ENCODE measurements around the gene RUNX3. TPM values are rescaled to one million over a fixed set of nuclear protein-coding genes. Genes with fewer than 3 reads are reported as not detected.

The RUNX3 gene
- total and polyA plus RNA-seq, 2 donors from 2014 or later: 0.47 to 7.9 TPM

GRCh38 chr1:24951337-24951736, 21.3 kb upstream of the RUNX3 start:
- no peaks in the 10 kb centered on the region for H3K4me1 ChIP-seq (ENCODE audit: control insufficient read depth in 2 of 3, insufficient read depth in 2 of 3, low read depth in 1 of 3, low read length in 3 of 3)
- H3K4me3 ChIP-seq (ENCODE audit: low read length in 3 of 3): no peak overlapping the region
- no peak overlapping the region for H3K9ac ChIP-seq (ENCODE audit: low read length in 3 of 3)
- H3K36me3 ChIP-seq (ENCODE audit: control insufficient read depth in 2 of 3, insufficient read depth in 3 of 3, low read length in 3 of 3): no peaks in the 10 kb centered on the region
- H3K27ac ChIP-seq (ENCODE audit: low read depth in 2 of 2, low read length in 2 of 2): no peak overlapping the region
- intact Hi-C loops (cut with DNase I): no loop called here
- TF ChIP-seq, protein P1, sequence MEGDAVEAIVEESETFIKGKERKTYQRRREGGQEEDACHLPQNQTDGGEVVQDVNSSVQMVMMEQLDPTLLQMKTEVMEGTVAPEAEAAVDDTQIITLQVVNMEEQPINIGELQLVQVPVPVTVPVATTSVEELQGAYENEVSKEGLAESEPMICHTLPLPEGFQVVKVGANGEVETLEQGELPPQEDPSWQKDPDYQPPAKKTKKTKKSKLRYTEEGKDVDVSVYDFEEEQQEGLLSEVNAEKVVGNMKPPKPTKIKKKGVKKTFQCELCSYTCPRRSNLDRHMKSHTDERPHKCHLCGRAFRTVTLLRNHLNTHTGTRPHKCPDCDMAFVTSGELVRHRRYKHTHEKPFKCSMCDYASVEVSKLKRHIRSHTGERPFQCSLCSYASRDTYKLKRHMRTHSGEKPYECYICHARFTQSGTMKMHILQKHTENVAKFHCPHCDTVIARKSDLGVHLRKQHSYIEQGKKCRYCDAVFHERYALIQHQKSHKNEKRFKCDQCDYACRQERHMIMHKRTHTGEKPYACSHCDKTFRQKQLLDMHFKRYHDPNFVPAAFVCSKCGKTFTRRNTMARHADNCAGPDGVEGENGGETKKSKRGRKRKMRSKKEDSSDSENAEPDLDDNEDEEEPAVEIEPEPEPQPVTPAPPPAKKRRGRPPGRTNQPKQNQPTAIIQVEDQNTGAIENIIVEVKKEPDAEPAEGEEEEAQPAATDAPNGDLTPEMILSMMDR (IDR thresholded peaks at IDR 0.05; ENCODE audit: borderline replicate concordance, extremely low read depth, insufficient read depth): no peak
- H3K9me3 ChIP-seq (ENCODE audit: control insufficient read depth in 2 of 3, insufficient read depth in 1 of 3, low read length in 3 of 3): no peaks in the 10 kb centered on the region
- FAIRE-seq (no peak), DNase-seq (peak in 1 of 5 donors; percentile 26)
- H3K27me3 ChIP-seq (ENCODE audit: control insufficient read depth, insufficient read depth, low read length): no peaks in the 10 kb centered on the region

- H3K27ac ChIP-seq (ENCODE audit: low read depth in 2 of 2, low read length in 2 of 2): no peak overlapping the region
- no peaks in the 10 kb centered on the region for H3K36me3 ChIP-seq (ENCODE audit: control insufficient read depth in 2 of 3, insufficient read depth in 3 of 3, low read length in 3 of 3)
- intact Hi-C loops (cut with DNase I): no loop called here
- DNase-seq: no peak
- no peaks in the 10 kb centered on the region for H3K9me3 ChIP-seq (ENCODE audit: control insufficient read depth in 2 of 3, insufficient read depth in 1 of 3, low read length in 3 of 3)
- FAIRE-seq: no peak
- H3K4me1 ChIP-seq (ENCODE audit: control insufficient read depth in 2 of 3, insufficient read depth in 2 of 3, low read depth in 1 of 3, low read length in 3 of 3): no peaks in the 10 kb centered on the region
- no peak overlapping the region for H3K4me3 ChIP-seq (ENCODE audit: low read length in 3 of 3)
- TF ChIP-seq, protein P1 (IDR thresholded peaks at IDR 0.05; ENCODE audit: borderline replicate concordance, extremely low read depth, insufficient read depth): no peak
- H3K27me3 ChIP-seq (ENCODE audit: control insufficient read depth, insufficient read depth, low read length): no peaks in the 10 kb centered on the region
- H3K9ac ChIP-seq (ENCODE audit: low read length in 3 of 3): no peak overlapping the region
Measured at GRCh38 chr1:24949331-24949881, 19.3 kb upstream of the RUNX3 start.

GRCh38 chr1:24948079-24948827, 18.2 kb upstream of the RUNX3 start:
- Histone ChIP-seq H3K27ac (ENCODE audit: low read depth in 2 of 2, low read length in 2 of 2) (no peak overlapping the region), H3K9ac (ENCODE audit: low read length in 3 of 3) (no peak overlapping the region), H3K4me3 (ENCODE audit: low read length in 3 of 3) (no peak overlapping the region), H3K9me3 (ENCODE audit: control insufficient read depth in 2 of 3, insufficient read depth in 1 of 3, low read length in 3 of 3) (no peaks in the 10 kb centered on the region), H3K27me3 (ENCODE audit: control insufficient read depth, insufficient read depth, low read length) (no peaks in the 10 kb centered on the region), H3K36me3 (ENCODE audit: control insufficient read depth in 2 of 3, insufficient read depth in 3 of 3, low read length in 3 of 3) (no peaks in the 10 kb centered on the region), H3K4me1 (ENCODE audit: control insufficient read depth in 2 of 3, insufficient read depth in 2 of 3, low read depth in 1 of 3, low read length in 3 of 3) (no peaks in the 10 kb centered on the region)
- DNase-seq (no peak), FAIRE-seq (no peak)
- TF ChIP-seq, protein P1 (IDR thresholded peaks at IDR 0.05; ENCODE audit: borderline replicate concordance, extremely low read depth, insufficient read depth): no peak
- intact Hi-C loops (cut with DNase I): no loop called here
